HG03571 (cell line): Measurements from ENCODE around the gene CDT1.
"Not testable (repeated sequence)": the region's sequence is repeated elsewhere in the genome, so short reads cannot be mapped to it uniquely, and the experiment has no call there.

Experiments used
- ATAC-seq: cut with Tn5 transposase; IDR thresholded peaks from one replicate; pipeline ENCODE4 v1.9.1; 2021; ENCODE audit not compliant: unreplicated experiment

Gene CDT1

GRCh38 chr16:88768071-88768783 is 35.4 kb upstream of the CDT1 start:
- no peak for ATAC-seq

GRCh38 chr16:88769617-88770460 is 33.8 kb upstream of the CDT1 start:
- ATAC-seq: no peak

GRCh38 chr16:88770461-88771293 is 32.9 kb upstream of the CDT1 start:
- no peak for ATAC-seq

- no peak for ATAC-seq
Observed at GRCh38 chr16:88771294-88771772, 32.3 kb upstream of the CDT1 start.

- not testable (repeated sequence) for ATAC-seq
Observed at GRCh38 chr16:88771781-88772180, 31.8 kb upstream of the CDT1 start.

DNA sequence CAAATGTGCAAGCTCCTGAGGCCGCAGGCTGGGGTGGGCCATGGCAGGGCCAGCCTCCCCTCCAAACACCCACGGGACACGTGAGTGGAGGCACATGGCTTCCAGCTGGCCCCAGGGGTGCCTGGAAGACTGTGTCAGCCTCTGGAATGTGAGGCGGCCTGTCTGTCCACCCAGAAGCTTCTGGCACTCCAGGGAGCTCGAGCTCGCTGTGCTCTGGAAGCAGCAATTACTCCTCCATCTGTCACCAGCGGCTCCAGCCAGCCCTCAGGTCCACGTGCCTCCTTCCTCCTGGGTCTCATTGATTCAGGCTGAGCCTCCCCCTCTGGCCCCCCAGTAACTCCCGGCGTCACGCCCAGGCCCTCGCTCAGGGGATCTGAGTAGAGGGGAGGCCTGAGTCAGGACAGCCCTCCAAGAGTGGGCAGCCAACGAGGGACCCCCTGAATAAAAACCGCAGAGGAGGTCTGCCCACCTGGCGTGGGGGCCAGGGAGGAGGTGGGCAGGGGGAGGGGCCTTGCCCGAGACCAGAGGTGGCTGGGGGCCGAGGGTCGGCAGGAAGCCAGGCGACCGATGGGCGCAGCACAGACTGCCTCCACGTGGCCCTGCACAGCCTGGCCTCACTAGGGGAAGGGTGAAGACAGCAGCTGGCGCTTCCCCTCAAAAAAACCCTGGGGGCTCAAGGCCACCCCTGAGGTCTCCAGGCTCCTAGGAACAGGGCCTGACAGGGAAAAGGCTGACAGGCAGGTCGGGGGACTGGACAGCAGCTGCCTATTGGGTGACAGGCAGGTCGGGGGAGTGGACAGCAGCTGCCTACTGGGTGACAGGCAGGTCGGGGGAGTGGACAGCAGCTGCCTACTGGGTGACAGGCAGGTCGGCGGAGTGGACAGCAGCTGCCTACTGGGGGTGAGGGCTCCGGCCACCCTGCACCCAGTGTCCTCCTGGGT is 30.4 kb upstream of the CDT1 start:
- ATAC-seq: no peak

DNA sequence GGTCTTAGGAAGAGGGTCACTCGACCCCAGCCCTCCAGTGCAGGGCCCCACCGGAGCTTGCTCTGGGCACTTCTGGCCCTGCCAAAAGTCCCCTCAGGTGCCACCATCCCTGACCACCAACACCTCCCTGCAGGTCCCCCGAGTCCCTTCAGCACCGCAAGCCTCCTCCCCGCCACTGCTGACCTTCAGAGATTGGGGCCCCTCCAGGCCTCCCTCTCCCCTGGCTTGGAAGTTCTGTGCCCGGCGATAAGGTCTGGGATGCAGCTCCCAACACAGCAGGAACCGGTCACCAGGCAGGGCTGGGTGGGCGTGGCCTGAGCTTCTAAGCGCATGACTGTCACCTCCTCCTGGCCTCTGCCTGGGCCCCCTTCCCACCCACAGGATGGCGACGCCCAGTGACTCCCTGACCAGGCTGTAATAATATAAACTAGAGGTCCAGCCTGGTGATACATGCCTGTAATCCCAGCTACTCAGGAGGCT is 29.7 kb upstream of the CDT1 start:
- ATAC-seq: no peak

DNA sequence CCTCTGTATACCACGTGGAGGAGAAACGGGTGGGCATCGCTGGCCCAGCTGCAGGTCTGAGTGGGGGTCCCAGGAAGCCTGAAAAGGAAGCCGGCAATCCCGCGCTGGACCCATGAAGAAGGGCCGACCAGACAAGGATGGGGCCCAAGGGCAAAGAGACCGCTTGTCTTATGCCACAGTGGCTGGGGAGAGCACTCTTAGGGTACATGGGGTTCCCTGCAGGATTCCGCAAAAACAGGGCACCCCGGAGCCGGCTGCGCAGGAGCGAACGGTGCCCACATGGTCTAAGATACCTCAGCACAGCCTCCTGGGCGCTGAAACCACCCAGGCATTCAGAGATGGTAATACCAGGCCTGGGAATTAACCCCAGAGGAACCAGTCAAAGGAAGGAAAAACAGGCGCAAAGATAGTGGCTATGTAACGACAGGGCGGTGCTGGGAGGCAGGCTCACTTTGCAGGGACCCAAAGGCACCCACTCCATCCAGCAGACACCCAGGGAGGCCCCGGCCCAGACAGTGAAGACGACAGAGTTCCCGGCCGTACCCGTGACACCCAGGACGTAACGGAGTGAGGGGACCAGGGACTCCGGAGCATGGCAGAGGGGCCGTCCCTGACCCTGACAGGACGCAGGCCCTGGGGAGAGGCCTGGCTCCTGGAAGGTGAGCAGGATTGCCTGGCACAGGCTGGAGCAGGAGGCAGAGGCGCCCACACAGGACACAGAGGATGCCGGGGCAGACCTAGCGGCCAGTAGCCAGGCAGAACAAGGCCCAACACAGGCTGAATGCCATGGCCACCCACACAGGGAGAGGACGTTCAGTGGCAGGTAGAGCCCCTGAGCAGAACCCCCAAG is 28.8 kb upstream of the CDT1 start:
- ATAC-seq: no peak

DNA sequence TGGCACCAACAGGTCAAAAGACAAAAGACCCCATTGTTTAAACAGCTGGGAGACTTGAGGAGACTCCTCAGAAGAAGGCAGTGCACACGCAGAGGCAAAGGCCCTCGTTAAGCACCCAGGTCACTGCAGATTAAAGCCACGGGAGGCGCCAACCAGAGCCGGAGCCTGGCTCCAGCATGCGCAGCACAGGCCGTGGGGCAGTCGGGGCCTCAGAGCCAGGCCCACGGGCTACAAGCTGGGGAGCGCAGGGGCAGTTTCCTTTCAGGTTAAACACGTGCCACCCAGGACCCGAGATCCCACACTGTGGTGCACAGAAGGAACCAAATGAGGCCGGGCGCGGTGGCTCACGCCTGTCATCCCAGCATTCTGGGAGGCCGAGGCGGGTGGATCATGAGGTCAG is 27.8 kb upstream of the CDT1 start:
- no peak for ATAC-seq

DNA sequence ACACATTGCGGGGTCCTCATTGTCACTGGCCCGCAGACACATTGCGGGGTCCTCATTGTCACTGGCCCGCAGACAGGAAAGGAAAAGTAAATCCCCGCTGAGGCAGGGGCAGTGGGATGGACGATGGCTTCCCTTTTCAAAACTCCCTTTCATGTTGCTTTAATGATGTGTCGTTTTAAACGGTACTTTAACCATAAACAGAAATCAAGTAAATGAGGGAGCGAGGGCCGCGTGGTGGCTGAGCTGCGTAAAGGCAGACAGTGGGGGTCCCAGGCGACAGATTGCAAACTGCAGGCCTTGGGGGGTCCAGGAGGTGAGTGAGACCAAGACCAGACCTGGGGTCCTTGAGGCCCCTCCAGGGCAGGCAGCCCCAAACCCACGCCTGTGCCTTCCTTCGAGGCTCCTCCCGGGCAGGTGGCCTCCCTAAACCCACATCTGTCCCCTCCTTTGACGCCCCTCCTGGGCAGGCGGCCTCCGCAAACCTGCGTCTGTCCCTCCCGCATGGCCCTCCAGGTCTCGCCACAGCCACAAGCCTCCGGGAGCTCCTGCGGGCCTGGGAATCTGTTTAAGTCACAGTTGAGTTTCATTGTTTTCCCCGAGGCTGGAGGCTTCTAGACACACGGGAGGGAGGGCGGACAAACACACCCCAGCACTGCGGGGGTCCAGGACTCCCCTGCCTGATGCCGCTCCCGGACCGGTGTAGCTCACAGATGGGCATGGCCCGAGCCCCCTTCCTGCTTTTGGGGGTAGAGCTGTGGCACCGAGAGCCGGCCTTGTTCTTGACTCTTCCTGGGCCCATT is 25.9 kb upstream of the CDT1 start:
- no peak for ATAC-seq

- ATAC-seq: no peak
Observed at GRCh38 chr16:88778271-88778525, 25.4 kb upstream of the CDT1 start.

GRCh38 chr16:88778541-88779065 is 25.0 kb upstream of the CDT1 start:
- ATAC-seq: no peak

- ATAC-seq: no peak
Observed at GRCh38 chr16:88779406-88780141, 24.0 kb upstream of the CDT1 start.

- no peak for ATAC-seq
Observed at GRCh38 chr16:88780142-88781062, 23.2 kb upstream of the CDT1 start.

- ATAC-seq: no peak
Observed at GRCh38 chr16:88781140-88782077, 22.2 kb upstream of the CDT1 start.
